Peyer's patch (tissue), 4 donors: ENCODE measurements around the gene KANSL1.

ENCODE experiments used
- CTCF ChIP-seq, 6 experiments: fragments of 450-650 bp in 4 of 6; fragments of 200-600 bp in 2 of 6; sonication (generic) in 1 of 6; IDR thresholded peaks; one replicate each; pipeline ENCODE4 v1.5.1; 2017 to 2019; ENCODE audit warnings: antibody characterized with exemption in 6 of 6, mild to moderate bottlenecking in 3 of 6, moderate library complexity in 1 of 6
- POLR2A ChIP-seq, 2 donors: fragments of 450-650 bp; IDR thresholded peaks; one replicate each; pipeline ENCODE4 v1.5.1; 2017; ENCODE audit warnings: antibody characterized with exemption in 2 of 2, mild to moderate bottlenecking in 2 of 2, moderate library complexity in 2 of 2

- TF ChIP-seq CTCF (IDR thresholded peaks at IDR 0.05) (no peak), POLR2A (IDR thresholded peaks at IDR 0.05) (no peak)
Measured at GRCh38 chr17:46138473-46138872, 54.8 kb downstream of the KANSL1 start.
